GM18502 (cell line): ENCODE results near the gene ADSS1.

ENCODE experiments used
- ATAC-seq: cut with Tn5 transposase; IDR thresholded peaks from one replicate; pipeline ENCODE4 v1.9.1; 2021; ENCODE audit warnings: mild to moderate bottlenecking; ENCODE audit not compliant: unreplicated experiment, poor library complexity

ADSS1 gene

GRCh38 chr14:104775073-104775489 is 51.1 kb downstream of the ADSS1 start:
- ATAC-seq: no peak

GRCh38 chr14:104776481-104776880 is 52.5 kb downstream of the ADSS1 start:
- no peak for ATAC-seq

- ATAC-seq: no peak
Observed at GRCh38 chr14:104776961-104777807, 53.2 kb downstream of the ADSS1 start.

GRCh38 chr14:104777808-104778249 is 53.8 kb downstream of the ADSS1 start:
- ATAC-seq: no peak

- ATAC-seq: no peak
Observed at GRCh38 chr14:104778694-104779331, 54.8 kb downstream of the ADSS1 start.

GRCh38 chr14:104779776-104780512 is 55.9 kb downstream of the ADSS1 start:
- ATAC-seq: no peak

- ATAC-seq: no peak
Observed at GRCh38 chr14:104780513-104781030, 56.5 kb downstream of the ADSS1 start.

- no peak for ATAC-seq
Observed at GRCh38 chr14:104781271-104782077, 57.4 kb downstream of the ADSS1 start.

GRCh38 chr14:104782086-104782807 is 58.2 kb downstream of the ADSS1 start:
- ATAC-seq: no peak

GRCh38 chr14:104782808-104783139 is 58.7 kb downstream of the ADSS1 start:
- no peak for ATAC-seq

- ATAC-seq: no peak
Observed at GRCh38 chr14:104783484-104784217, 59.6 kb downstream of the ADSS1 start.

- no peak for ATAC-seq
Observed at GRCh38 chr14:104784218-104784568, 60.2 kb downstream of the ADSS1 start.

GRCh38 chr14:104784846-104785707 is 61.0 kb downstream of the ADSS1 start:
- no peak for ATAC-seq

- no peak for ATAC-seq
Observed at GRCh38 chr14:104785708-104786080, 61.7 kb downstream of the ADSS1 start.

- ATAC-seq: no peak
Observed at GRCh38 chr14:104786091-104786586, 62.1 kb downstream of the ADSS1 start.

- no peak for ATAC-seq
Observed at GRCh38 chr14:104786726-104787675, 63.0 kb downstream of the ADSS1 start.

GRCh38 chr14:104787736-104788135 is 63.7 kb downstream of the ADSS1 start:
- no peak for ATAC-seq
